ENCODE data around the gene UBR3. TPM values are rescaled to one million over a fixed set of nuclear protein-coding genes. Genes with fewer than 3 reads are reported as not detected.
A peak's percentile ranks its signal among the peaks of the same experiment; 100 is the strongest.

UBR3 gene
- total RNA-seq, 2 experiments from 2014 or later, result 11.6 to 21.0 TPM

DNA sequence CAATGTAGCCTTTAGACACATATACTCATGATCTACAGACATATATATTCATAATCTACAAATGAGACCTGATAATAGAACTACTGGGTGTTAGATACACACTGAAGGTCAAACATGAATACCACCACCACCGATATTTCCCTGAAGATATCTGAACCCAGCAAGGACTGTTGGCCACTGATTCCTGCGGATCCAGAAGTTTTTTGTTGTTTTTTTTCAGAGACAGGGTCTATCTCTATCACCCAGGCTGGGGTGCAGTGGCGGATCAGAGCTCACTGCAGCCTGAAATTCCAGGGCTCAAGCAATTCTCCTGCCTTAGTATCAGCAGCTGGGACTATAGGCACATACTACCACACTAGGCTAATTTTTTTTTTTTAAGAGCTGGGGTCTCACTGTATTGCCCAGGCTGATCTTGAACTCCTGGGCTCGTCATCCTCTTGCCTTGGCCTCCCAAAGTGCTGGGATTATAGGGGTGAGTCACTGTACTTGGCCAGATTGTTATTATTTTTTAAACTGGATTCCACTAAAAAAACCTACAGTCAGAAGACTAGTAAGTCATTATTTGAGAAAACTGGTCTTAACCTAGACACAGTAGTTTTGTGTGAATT is 4.4 kb upstream of the UBR3 start:
- intact Hi-C loops (cut with micrococcal nuclease; ENCODE audit: unreplicated experiment), result no loop called here
- no peak for TF ChIP-seq EZH2phosphoT487 (IDR thresholded peaks at IDR 0.05; ENCODE audit: borderline replicate concordance, low read depth, low read length)
- TF ChIP-seq, protein P1, sequence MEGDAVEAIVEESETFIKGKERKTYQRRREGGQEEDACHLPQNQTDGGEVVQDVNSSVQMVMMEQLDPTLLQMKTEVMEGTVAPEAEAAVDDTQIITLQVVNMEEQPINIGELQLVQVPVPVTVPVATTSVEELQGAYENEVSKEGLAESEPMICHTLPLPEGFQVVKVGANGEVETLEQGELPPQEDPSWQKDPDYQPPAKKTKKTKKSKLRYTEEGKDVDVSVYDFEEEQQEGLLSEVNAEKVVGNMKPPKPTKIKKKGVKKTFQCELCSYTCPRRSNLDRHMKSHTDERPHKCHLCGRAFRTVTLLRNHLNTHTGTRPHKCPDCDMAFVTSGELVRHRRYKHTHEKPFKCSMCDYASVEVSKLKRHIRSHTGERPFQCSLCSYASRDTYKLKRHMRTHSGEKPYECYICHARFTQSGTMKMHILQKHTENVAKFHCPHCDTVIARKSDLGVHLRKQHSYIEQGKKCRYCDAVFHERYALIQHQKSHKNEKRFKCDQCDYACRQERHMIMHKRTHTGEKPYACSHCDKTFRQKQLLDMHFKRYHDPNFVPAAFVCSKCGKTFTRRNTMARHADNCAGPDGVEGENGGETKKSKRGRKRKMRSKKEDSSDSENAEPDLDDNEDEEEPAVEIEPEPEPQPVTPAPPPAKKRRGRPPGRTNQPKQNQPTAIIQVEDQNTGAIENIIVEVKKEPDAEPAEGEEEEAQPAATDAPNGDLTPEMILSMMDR (conservative IDR thresholded peaks at IDR 0.05; ENCODE audit: low read length), result no peak
- Histone ChIP-seq H2AFZ (ENCODE audit: low read length) (no peak overlapping the region), H3K27ac (ENCODE audit: low read depth, low read length, poor library complexity, severe bottlenecking) (no peak overlapping the region), H3K79me2 (ENCODE audit: insufficient read depth, low read depth, low read length) (peaks cover 40% of the 10 kb centered on the region), H3K4me3 (ENCODE audit: low read depth, low read length, poor library complexity, severe bottlenecking) (peak overlapping the region; percentile 74), H3K36me3 (ENCODE audit: insufficient read depth, low read length) (peaks cover 47% of the 10 kb centered on the region), H3K9me2 (ENCODE audit: insufficient read depth, low read length) (no peaks in the 10 kb centered on the region), H4K20me1 (ENCODE audit: insufficient read depth, low read length) (no peaks in the 10 kb centered on the region), H3K4me2 (ENCODE audit: low read length) (peak overlapping the region; percentile 92), H3K9me3 (ENCODE audit: low read length) (no peaks in the 10 kb centered on the region), H3K4me1 (ENCODE audit: insufficient read depth, low read length, poor library complexity, severe bottlenecking) (peaks cover 27% of the 10 kb centered on the region)
- no TSS peak for BruUV-seq (replicated peaks)
- no peak for DNase-seq (ENCODE audit: low spot score)
- ChIA-PET POLR2A (interaction anchor here (2.6 kb wide), 1 partner anchor 10 kb away, joined by 13 read pairs; no protein-coding TSS in a partner anchor), CTCF (ENCODE audit: unreplicated experiment) (no interaction called here)

DNA sequence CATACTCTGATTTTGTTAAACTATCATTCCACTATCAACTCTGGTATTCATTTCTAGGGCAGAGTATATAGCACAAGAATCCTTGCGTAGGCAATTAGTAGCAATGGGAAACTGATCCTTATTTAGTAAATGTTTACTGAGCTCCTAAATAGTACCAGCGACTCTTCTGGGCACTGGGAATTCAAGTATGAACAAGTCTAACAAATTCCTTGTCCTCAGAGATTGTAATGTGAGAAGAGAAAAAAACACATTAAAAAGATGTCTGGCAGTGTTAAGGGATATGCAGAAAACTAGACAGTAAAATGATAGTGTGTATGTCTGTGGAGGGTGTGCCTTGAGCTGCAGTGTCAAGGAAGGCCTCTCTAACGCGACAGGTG is 3.3 kb upstream of the UBR3 start:
- H3K9me3 ChIP-seq (ENCODE audit: low read length), result no peaks in the 10 kb centered on the region
- ChIA-PET POLR2A (interaction anchor here (0.6 to 2.6 kb wide), 4 partner anchors 10 to 537 kb away, joined by 3 to 13 read pairs (median 4); no protein-coding TSS in a partner anchor), CTCF (ENCODE audit: unreplicated experiment) (interaction anchor here (0.6 to 0.9 kb wide), 2 partner anchors 10 to 209 kb away, joined by 4 read pairs; no protein-coding TSS in a partner anchor)
- peak overlapping the region; percentile 56; the same call in 1 of the 2 replicates for H2AFZ ChIP-seq (ENCODE audit: low read length)
- no peak for TF ChIP-seq EZH2phosphoT487 (IDR thresholded peaks at IDR 0.05; ENCODE audit: borderline replicate concordance, low read depth, low read length)
- TF ChIP-seq, protein P1 (conservative IDR thresholded peaks at IDR 0.05; ENCODE audit: low read length), result no peak
- peaks cover 35% of the 10 kb centered on the region for H3K4me1 ChIP-seq (ENCODE audit: insufficient read depth, low read length, poor library complexity, severe bottlenecking)
- H3K9me2 ChIP-seq (ENCODE audit: insufficient read depth, low read length), result no peaks in the 10 kb centered on the region
- intact Hi-C loops (cut with micrococcal nuclease; ENCODE audit: unreplicated experiment), result loop anchor here (1.0 to 2.0 kb wide), 2 partner anchors 25 to 104 kb away; partner anchors contain the start of gene SSB
- peak overlapping the region; percentile 92 for H3K4me2 ChIP-seq (ENCODE audit: low read length)
- peaks cover 40% of the 10 kb centered on the region for H3K79me2 ChIP-seq (ENCODE audit: insufficient read depth, low read depth, low read length)
- H4K20me1 ChIP-seq (ENCODE audit: insufficient read depth, low read length), result 0 out of 2 replicates have a peak, but pooled peaks cover 5% of the 10 kb centered on the region
- peak overlapping the region; percentile 24 for H3K27ac ChIP-seq (ENCODE audit: low read depth, low read length, poor library complexity, severe bottlenecking)
- no TSS peak for BruUV-seq (replicated peaks)
- DNase-seq (ENCODE audit: low spot score), result no peak
- H3K4me3 ChIP-seq (ENCODE audit: low read depth, low read length, poor library complexity, severe bottlenecking), result peak overlapping the region; percentile 74
- H3K36me3 ChIP-seq (ENCODE audit: insufficient read depth, low read length), result peaks cover 36% of the 10 kb centered on the region

Measured in OCI-LY7 (cell line).